22Rv1 (cell line): ENCODE results near the gene ZSCAN26.
A peak's percentile ranks its signal among the peaks of the same experiment; 100 is the strongest.

ENCODE experiments used
- H3K27ac ChIP-seq: fragments of 450-650 bp; 2 replicates; pipeline ENCODE4 v1.5.1; 2017
- ZFX ChIP-seq: fragments of 450-650 bp; IDR thresholded peaks from 2 replicates; pipeline ENCODE4 v1.6.1; 2017; ENCODE audit warnings: antibody characterized with exemption, borderline replicate concordance
- TF ChIP-seq, protein P1 (sequence below): fragments of 450-650 bp; IDR thresholded peaks from 2 replicates; pipeline ENCODE4 v1.5.1; 2017; ENCODE audit warnings: mild to moderate bottlenecking

ZSCAN26 gene

GRCh38 chr6:28263922-28264321 is 3.0 kb upstream of the ZSCAN26 start:
- H3K27ac ChIP-seq, result no peak overlapping the region
- TF ChIP-seq ZFX, result no peak
- TF ChIP-seq, protein P1, sequence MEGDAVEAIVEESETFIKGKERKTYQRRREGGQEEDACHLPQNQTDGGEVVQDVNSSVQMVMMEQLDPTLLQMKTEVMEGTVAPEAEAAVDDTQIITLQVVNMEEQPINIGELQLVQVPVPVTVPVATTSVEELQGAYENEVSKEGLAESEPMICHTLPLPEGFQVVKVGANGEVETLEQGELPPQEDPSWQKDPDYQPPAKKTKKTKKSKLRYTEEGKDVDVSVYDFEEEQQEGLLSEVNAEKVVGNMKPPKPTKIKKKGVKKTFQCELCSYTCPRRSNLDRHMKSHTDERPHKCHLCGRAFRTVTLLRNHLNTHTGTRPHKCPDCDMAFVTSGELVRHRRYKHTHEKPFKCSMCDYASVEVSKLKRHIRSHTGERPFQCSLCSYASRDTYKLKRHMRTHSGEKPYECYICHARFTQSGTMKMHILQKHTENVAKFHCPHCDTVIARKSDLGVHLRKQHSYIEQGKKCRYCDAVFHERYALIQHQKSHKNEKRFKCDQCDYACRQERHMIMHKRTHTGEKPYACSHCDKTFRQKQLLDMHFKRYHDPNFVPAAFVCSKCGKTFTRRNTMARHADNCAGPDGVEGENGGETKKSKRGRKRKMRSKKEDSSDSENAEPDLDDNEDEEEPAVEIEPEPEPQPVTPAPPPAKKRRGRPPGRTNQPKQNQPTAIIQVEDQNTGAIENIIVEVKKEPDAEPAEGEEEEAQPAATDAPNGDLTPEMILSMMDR, result no peak

DNA sequence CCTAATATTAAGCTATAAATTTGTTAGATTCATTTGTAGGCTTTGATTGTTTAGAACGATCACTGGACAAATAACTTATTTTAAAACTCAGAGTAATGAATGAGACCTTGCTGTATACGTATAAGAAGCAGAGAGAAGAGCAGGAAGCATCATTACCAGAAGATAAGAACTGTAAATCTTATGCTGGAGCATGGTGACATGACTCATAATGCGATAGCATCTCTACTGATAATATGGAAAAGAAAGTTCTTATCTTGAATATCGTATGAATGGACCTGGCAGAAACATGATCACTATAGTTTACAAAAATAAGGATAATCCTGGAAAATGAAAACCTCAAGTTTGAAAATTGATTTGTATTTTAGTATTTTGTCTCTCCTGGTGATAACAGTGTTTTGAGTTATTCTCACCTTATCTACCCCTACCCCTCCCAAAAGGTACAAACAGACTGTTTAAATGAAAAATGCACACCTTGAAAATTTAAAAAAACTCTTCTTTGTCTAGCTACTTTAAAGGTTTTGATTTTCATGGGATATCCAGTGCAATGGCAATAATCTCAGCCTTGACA is 2.0 kb upstream of the ZSCAN26 start:
- no peak for TF ChIP-seq ZFX
- TF ChIP-seq, protein P1, result no peak
- no peak overlapping the region for H3K27ac ChIP-seq

DNA sequence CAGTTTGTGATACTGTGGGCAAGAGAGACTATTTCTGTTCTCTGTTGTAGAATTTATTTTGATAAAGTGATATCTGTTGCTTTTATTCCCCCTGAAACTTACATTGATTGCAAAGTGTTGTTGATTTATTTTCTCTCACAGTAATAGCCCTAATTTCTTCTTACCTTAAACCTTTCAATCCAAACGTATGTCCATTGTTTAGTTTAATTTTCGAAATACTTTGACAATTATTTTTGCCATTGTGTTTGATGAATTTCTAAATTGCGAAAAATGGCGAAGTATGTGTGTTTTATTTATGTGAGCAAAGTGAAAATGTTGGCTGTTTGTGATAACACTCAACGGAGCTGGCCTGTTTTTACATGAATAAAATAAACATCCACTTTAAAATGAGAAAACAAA is 381 bp upstream of the ZSCAN26 start:
- TF ChIP-seq ZFX, result no peak
- TF ChIP-seq, protein P1, result no peak
- H3K27ac ChIP-seq, result peak overlapping the region; percentile 70

DNA sequence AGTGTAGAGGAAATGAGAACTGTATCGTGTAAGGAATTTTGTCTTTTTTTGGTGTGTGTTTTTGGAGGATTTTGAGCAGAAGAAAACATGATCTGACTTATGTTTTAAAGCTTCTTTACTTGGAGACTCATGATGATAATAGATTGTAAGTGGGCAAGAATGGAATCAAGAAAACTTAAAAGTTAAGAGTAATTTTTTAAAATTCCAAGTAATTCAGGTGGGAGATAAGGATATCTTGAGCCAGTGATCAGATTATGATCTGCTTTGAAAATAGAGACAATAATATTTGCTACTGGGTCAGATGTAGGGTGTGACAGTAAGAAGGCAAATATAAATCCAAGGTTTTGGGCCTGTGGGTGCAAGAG is 734 bp downstream of the ZSCAN26 start:
- TF ChIP-seq, protein P1, result no peak
- TF ChIP-seq ZFX, result no peak

DNA sequence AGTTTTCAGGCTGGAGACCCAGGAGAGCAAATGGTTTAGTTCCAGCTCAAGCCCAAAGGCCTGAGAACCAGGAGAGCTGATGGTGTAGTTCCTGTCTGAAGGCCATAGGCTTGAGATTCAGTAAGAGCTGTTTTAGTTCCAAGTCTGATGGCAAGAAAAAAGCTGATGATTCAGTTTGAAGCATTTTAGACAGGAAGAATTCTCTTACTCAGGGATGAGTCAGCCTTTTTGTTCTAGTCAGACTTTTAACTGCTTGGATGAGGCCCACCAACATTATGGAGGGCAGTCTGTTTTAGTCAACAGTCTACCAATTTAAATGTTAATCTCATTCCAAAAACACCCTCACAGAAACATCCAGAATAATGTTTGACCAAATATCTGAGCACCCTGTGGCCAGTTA is 2.5 kb downstream of the ZSCAN26 start:
- TF ChIP-seq, protein P1, result no peak
- H3K27ac ChIP-seq, result no peak overlapping the region

More for the DNA sequence above, 734 bp downstream of the ZSCAN26 start:
- peak overlapping the region; percentile 70 for H3K27ac ChIP-seq

GRCh38 chr6:28274888-28275287 is 7.9 kb downstream of the ZSCAN26 start:
- H3K27ac ChIP-seq, result no peak overlapping the region
- TF ChIP-seq, protein P1, result no peak
- TF ChIP-seq ZFX, result no peak

DNA sequence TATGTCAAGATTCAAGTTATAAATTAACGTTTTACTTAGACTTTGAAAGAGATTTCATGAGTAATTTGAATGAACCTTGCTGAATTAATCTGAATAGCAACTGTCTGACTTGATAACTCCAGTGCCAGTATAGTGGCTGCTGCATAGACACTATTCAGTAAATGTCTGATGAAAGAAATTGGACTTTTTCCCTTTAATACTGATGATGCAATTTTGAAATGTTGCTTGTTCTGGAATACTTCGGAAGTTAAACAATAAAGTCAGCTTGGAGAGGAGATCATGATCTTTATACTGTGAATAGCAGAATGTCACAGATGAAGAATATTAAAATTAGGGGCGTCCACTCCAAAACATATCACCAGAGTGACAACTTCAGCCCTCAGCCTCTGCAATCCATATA is 10.8 kb downstream of the ZSCAN26 start:
- no peak for TF ChIP-seq ZFX
- no peak overlapping the region for H3K27ac ChIP-seq

DNA sequence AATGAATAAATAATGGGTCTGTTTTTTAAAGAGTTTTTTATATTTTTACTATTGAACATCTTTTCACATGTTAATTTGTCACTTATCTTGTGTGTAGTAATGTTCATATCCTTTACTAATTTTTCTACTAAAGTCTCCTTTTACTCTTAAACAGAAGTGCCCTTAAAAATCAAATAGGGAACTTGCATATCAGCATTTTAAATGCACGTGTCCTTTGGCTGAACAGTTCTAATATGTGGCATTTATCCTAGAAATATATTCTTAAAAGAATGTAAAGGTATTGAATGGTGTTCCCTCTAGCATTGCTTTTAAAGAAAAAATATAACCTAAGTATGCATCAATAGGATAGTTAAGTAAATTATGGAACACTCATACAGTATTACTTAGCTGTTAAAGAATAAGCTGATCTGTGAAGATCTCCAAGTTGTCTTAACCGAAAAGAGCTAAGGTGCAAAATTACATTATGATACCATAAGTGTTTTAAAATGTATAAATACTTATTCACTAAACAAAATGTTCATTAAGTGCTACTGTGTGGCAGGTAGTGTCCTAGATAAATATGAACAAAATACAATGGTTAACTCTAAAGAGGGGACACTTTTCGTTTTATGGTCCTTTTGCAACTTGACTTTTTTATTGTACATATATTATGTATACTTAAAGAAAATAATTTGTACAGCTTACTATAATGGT is 13.8 kb downstream of the ZSCAN26 start:
- no peak overlapping the region for H3K27ac ChIP-seq
- TF ChIP-seq, protein P1, result no peak
- no peak for TF ChIP-seq ZFX
